Endometrial microvascular endothelial cells (primary cell): ENCODE results near the gene PRPF4. TPM values are rescaled to one million over a fixed set of nuclear protein-coding genes. Genes with fewer than 3 reads are reported as not detected.
"Not testable (repeated sequence)": the region's sequence is repeated elsewhere in the genome, so short reads cannot be mapped to it uniquely, and the experiment has no call there.

Source experiments
- in situ Hi-C: cut with HindIII; loops from 2 replicates; pipeline ENCODE4 v1.10.0; 2017; ENCODE audit warnings: low sequenced_read_pairs, low pct_unique_long_range_greater_than_20kb; ENCODE audit errors: inconsistent ontology term
- total RNA-seq: library from RNA; depleted of rRNA; stranded (reverse); fragments of >200 nt; gene quantifications from one replicate; pipeline ENCODE4 v1.2.3, GENCODE V29; 2015; ENCODE audit errors: inconsistent ontology term

The PRPF4 gene
- 33.1 TPM for total RNA-seq

DNA sequence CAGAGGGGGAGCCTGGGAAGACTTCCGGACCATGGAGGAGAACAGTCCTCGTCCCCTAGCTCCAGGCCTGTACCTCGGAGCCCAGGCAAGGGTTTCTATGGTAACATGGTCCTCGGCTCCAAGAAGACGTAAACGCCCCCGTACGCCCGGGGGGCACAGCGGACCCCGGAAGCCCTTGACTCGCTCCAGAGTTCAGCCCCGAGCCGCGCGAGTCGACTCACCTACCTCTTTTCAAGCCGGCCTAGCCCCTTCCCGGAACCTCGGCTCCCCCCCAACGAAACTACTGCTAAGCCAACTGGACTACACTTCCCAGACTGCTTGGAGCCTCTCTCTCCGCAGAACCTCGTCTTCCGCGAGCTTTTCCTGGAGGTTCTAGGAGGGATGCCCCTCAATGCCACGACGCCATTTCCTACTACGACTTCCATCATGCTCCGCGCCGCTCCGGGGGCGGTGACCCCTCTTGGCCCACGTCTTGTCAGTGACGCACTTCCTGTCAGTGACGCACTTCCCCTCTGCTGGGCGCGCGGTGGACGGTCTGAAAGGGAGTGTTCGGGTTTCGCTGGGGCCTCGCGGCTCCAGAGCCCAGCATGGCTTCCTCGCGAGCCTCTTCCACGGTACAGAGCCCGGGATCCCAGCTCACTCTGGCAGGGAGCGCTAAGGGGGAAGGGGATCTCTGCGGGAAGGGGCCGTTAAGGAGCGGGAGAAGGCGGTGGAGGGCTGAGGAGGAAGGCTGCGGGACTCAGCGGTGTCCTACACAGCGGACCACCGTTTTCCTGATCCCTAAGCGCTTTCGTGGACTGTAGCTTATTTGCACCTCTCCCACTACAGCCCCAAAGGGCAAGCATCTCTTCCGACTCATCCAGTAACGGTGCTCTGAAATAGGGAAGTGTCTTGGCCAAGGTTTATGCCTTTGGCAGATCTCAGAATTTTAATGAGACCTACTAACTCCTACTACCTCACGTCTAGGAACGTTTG is at the start of gene PRPF4, which contains the start of gene CDC26:
PRPF4 (plus strand) TSS at position 502 of the 975 bp plus-strand sequence; CDS start at position 588, 86 bp downstream.
CDC26 (minus strand) TSS at position 416 of the 975 bp plus-strand sequence. CDS start 3,065 bp downstream, outside the sequence.
- in situ Hi-C loops: no loop called here

DNA sequence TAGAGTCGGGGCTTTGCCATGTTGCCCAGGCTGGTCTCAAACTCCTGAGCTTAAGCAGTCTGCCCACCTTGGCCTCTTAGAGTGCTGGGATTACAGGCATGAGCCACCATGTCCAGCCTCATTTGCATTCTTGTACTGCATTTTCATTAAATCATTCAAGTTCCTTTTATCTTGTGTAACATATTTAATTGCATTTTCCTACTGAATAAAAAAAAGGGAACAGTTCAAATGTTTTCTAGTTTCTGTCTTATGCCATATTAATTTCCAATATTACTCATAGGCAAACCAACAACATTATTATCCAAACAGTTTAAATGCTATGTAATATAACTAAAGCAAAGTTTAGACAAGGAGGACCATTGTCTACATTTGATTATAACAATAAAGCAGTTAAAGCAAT is 48.0 kb upstream of the PRPF4 start:
- in situ Hi-C loops: no loop called here

DNA sequence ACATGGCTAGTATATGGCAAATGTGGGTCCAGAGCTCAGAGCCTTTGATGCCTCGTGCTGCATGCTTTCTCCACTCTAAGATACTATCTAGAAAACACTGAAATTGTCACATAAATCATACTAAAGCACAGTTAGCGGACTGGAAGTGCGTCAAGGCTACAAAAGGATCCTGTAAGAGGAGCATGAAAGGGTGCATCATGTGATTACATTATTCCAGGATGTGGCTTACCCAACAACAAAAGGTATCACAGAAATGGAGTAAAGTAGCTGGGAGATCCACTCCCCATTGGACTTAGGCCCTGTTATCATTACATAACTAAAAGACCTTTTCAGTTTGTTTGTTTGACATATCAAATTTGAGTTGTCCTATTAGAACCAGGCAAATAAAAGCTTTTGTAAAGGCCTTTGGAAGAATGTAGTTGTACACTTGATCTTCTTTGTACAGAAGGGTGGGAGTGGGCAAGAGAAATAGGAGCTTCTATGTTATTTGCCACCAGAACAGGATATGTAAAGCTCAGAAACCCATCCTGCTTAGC is 47.3 kb upstream of the PRPF4 start:
- in situ Hi-C loops: no loop called here

DNA sequence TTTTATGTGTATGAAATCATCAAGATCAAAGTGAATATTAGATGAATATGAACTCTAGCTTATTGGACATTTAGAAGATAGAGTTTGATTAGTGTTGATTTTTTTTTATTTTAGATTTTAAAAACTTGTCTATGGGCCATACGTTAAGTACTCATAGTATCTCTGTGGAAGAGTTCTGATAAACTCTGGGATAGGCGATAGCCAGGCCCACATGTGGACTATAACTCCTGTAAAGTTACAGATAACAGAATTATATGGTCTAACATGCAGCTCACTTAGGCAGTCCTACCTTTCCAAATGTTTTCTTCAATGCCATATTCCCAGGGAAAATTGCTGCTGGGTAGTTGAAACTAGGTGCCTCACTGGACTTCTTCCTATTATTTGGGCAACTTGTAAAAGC is 43.8 kb upstream of the PRPF4 start:
- in situ Hi-C loops: no loop called here

DNA sequence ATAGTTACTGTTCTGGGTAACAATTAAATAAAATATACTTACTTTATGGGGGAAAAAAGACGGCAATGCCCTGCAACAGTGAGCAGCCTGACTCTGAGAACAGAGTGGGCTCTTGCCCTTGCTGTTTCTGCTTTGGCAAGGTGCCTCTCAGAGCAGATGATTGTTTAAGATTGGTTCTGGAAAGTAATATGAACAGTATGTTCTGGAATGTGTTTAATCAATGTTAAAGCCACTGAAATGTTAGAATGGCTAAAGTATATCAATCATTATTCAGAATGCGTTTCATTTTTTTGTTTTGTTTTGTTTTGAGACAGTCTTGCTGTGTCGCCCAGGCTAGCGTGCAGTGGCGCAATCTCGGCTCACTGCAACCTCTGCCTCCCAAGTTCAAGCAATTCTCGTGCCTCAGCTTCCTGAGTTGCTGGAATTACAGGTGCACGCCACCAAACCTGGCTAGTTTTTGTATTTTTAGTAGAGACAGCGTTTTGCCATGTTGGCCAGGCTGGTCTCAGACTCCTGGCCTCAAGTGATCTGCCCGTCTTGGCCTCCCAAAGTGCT is 39.7 kb upstream of the PRPF4 start:
- in situ Hi-C loops: not testable (repeated sequence)

DNA sequence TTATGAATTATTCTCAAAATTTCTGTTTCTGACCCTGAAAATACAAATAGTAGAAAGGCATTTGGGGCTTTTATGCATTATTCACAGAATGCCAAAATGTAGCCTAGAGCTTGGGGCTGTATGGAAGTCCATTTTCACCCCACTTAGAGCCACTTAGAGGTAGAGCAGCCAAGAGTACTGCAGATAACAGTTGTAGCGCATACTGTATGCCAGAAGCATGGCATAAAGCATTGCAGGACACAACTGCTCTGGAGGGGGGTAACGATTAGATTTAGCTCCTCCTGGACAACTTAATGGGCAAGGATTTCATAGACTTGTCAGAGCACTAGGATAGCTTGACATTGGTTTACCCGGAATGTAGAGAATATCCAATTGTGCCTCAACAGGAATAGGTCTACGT is 38.4 kb upstream of the PRPF4 start:
- in situ Hi-C loops: no loop called here

DNA sequence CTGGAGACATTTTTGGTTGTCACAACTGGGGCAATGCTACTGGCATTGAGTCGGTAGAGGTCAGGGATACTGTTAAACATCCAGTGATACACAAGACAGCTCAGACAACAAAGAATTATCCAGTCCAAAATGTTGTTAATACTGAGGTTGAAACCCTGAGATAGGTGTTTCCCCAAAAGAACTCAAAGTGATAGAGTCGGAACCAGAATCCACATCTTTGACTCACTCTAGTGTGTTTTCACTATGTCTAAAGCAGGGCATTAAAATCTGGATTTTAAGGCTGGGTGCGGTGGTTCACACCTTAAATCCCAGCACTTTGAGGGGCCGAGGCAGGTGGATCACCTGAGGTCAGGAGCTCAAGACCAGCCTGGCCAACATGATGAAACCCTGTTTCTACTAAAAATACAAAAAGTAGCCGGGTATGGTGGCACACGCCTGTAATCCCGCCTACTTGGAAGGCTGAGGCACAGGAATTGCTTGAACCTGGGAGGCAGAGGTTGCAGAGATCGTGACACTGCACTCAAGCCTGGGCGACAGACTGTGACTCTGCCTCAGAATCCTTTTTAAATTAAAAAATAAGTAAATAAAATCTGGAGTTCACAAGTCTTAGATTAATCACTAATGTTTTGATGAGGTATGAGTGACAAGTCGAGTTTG is 37.1 kb upstream of the PRPF4 start:
- in situ Hi-C loops: no loop called here

DNA sequence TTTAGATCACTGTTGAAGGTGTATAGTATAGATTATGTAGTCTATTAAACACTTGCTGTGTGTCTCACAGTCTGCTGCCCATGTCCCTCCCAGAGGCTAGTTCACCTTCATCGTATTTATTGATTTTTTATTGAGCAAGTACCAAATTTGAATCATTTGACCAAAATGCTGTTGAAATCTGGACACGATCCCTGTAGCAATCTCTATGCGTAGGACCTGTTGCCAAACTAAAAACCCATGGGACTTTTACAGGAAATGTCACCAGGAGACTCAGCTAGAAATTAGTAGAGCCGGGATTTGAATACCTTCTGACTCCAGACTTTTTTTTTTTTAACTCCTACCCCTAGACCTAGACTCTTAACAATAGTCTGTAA is 36.6 kb upstream of the PRPF4 start:
- in situ Hi-C loops: no loop called here

DNA sequence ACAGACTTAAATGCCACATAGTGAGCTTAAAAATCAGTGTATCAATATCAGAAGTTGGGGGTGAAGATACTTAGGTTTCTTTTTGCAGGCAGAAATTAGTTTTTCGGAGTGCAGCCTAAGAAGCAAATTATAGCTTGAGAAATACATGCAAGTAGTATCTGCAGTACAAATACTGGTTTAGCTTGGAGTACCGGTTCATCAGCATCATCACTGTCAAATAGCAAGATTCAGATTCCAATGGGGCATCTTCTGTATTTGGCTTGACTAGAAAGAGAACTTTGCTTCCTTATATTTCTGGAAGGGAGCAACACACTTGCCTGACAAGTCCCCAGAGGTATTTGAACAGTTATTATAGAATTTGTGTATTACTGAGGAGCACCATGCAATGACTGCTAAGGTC is 34.3 kb upstream of the PRPF4 start:
- in situ Hi-C loops: no loop called here

DNA sequence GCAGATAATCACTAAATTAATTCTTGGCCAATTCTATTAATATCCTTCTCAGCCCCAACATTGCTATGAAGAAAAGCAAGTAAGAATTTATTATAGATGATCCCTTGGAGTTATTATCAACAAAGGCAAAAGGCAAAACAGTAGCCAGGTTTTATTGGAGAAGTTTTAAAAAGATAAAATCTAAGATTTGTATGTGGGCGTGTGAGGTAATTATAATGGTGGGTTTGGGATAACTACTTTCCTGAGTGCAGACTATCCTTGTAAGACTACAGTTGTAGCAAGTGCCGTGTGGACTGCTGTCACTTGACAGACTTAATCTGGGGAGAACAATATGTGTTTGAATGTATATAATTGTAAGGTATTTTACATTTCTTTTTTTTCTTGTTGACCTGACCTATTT is 30.9 kb upstream of the PRPF4 start:
- in situ Hi-C loops: no loop called here

DNA sequence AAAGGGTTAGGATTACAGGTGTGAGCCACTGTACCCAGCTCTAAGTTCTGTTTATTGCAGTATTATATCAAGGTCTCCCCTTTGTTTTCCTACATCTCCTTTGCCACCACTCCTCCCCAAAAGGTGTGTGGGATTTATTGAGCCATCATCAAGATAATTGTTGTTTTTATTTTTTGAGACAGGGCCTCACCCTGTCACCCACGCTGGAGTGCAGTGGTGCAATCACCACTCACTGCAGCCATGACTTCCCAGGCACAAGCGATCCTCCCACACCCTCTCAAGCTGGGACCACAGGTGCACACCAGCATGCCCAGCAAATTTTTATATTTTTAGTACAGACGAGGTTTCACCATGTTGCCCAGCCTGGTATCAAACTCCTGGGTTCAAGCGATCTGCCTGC is 29.6 kb upstream of the PRPF4 start:
- in situ Hi-C loops: no loop called here

DNA sequence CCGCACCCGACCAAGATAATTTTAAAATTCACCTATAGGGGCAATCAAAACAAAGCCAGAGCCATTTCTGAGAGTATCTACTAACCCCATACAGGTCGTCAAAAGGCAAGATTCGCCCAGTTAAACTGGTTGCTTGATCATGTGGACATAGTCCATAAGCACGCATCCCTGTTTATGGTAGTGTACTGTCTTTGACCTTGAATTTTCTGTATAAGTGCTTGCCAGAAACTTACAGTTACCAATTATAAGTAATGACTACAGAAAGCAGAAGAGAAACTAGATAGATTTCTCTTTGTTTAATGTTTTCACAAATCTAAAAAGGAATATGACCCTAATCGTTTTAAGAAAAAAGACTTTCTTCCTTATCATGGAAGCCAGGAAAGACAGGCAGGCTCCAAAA is 28.5 kb upstream of the PRPF4 start:
- in situ Hi-C loops: no loop called here

DNA sequence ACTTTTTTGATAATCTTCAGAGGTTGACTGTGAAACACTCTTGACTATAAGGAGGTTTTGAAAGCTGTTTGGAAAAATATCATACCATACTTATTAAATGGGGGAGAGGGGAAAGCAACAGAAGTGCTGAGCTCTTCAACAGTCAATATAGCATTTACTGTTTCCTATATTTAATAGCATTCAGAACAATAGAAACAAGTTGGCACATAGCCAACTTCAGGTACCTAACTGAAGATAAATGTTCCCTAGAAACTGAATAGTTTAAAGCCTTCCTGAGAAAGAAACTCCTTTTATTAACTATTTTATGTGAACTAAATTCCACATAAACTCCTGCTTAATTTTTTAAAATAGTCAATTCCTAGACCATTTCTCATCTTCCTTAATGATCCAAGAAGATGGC is 27.8 kb upstream of the PRPF4 start:
- in situ Hi-C loops: no loop called here

DNA sequence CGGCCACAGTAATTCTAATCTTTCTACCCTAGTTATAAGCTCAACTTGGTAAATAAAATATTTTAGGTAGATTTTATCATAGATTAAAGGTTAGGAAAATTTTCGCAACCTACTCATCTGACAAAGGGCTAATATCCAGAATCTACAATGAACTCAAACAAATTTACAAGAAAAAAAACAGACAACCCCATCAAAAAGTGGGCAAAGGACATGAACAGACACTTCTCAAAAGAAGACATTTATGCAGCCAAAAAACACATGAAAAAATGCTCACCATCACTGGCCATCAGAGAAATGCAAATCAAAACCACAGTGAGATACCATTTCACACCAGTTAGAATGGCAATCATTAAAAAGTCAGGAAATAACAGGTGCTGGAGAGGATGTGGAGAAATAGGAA is 25.8 kb upstream of the PRPF4 start:
- in situ Hi-C loops: not testable (repeated sequence)

DNA sequence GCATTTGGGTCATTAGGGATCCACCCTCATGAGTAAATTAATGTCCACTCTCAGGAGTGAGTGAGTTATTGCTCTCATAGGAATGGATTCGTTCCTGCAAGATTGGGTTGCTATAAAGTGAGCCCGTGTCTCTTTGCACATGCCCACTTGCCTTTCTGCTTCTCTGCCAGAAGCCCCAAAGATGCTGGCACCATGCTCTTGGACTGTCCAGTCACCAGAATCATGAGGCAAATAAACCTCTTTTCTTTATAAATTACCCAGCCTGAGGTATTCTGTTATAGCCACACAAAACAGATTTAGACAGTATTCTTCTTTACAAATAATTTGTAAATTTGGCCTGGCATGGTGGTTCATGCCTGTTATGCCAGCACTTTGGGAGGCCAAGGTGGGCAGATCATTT is 24.7 kb upstream of the PRPF4 start:
- in situ Hi-C loops: no loop called here

DNA sequence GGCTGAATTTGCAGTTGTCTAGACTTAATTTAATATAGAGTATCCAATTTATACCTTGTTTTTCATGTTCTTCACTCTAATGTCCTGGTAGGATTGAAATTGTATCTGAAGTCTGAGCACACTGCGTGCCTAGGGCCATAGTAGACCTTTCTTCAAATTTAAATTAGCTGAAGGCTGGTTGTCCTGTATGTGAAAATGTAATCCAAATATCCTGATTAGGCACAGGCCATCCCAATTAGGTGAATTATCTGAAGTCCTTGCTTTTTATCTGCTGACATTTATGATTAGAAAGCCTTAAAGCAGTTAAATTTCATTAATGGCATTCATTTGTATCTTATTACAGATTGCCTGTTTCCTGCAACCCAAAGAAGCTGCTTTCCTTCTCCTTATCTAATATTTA is 20.5 kb upstream of the PRPF4 start:
- in situ Hi-C loops: no loop called here

DNA sequence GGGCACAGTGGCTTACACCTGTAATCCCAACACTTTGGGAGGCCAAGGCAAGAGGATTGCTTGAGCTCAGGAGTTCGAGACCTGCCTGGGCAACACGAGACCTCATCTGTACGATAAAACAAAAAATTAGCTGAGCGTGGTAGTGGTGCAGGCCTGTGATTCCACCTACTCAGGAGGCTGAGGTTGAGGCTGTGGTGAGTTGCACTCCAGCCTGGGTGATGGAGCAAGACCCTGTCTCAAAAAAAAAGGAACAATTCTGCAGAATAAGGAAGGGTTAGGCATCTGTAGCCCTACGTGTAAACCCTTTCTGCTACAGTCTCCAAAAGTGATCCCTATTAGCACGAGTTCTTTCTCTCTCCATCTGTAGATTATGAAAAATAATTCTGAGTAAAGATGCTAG is 20.0 kb upstream of the PRPF4 start:
- in situ Hi-C loops: no loop called here

DNA sequence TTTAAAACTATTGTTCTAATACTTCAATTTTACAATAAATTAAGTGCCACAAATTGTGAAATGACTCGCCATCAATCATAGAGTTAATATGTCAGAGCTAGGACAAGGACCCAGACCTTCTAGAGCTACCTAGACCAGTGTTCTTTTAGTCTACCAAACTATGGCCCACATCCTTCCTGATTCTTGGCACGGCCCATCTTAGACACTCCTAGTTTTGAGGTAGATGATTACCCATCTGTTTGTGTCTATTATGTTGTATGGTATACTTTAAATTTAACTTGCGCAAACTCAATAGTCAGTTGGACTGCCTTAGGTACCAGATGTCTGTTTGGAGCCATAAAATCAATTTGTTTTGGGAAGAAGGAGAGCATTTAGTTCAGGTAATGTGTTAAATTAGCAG is 17.6 kb upstream of the PRPF4 start:
- in situ Hi-C loops: no loop called here

DNA sequence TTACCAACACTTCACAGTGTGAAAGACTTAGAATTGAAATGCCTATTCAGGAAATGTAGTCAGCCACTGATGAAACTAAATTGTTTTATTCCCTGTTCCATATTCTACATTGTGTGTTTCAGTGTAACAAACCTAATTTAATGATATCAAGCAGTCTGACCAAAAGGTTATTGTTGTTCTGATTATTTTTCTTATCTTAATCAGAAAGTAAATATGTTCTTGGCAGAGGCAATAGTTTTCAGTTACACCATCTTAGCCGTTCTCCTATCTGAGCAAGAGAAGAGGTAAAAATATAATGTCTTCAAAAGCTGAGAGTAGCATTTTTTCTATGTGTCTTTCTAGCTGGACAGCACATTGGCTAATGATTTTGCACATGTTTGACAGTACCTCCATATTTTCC is 17.2 kb upstream of the PRPF4 start:
- in situ Hi-C loops: no loop called here
